ENCODE data around the gene COBLL1.
A peak's percentile ranks its signal among the peaks of the same experiment; 100 is the strongest.

COBLL1 gene

GRCh38 chr2:164757934-164758695, 83.5 kb downstream of the COBLL1 start:
- DNase-seq (ENCODE audit: low read depth in 2 of 2) = no peak

- DNase-seq (ENCODE audit: low read depth in 2 of 2) = no peak
Observed at GRCh38 chr2:164756773-164757172, 84.8 kb downstream of the COBLL1 start.

- no peak for DNase-seq (ENCODE audit: low read depth in 2 of 2)
Observed at GRCh38 chr2:164755952-164756351, 85.7 kb downstream of the COBLL1 start.

- no peak for DNase-seq (ENCODE audit: low read depth in 2 of 2)
Observed at GRCh38 chr2:164754157-164755093, 87.2 kb downstream of the COBLL1 start.

- no peak for DNase-seq (ENCODE audit: low read depth in 2 of 2)
Observed at GRCh38 chr2:164752956-164753355, 88.7 kb downstream of the COBLL1 start.

- no peak for DNase-seq (ENCODE audit: low read depth in 2 of 2)
Observed at GRCh38 chr2:164747783-164748433, 93.7 kb downstream of the COBLL1 start.

GRCh38 chr2:164747140-164747539, 94.5 kb downstream of the COBLL1 start:
- no peak for DNase-seq (ENCODE audit: low read depth in 2 of 2)

GRCh38 chr2:164746713-164747112, 94.9 kb downstream of the COBLL1 start:
- no peak for DNase-seq (ENCODE audit: low read depth in 2 of 2)

GRCh38 chr2:164745012-164745797, 96.4 kb downstream of the COBLL1 start:
- no peak for DNase-seq (ENCODE audit: low read depth in 2 of 2)

- no peak for DNase-seq (ENCODE audit: low read depth in 2 of 2)
Observed at GRCh38 chr2:164742738-164743317, 98.8 kb downstream of the COBLL1 start.

- no peak for DNase-seq (ENCODE audit: low read depth in 2 of 2)
Observed at GRCh38 chr2:164739966-164740365, 101.7 kb downstream of the COBLL1 start.

- peak in 1 of 2 donors; percentile 2 for DNase-seq (ENCODE audit: low read depth in 2 of 2)
Observed at GRCh38 chr2:164737612-164738081, 104.0 kb downstream of the COBLL1 start.

GRCh38 chr2:164735309-164735919, 106.2 kb downstream of the COBLL1 start:
- no peak for DNase-seq (ENCODE audit: low read depth in 2 of 2)

GRCh38 chr2:164734196-164734595, 107.4 kb downstream of the COBLL1 start:
- no peak for DNase-seq (ENCODE audit: low read depth in 2 of 2)

GRCh38 chr2:164725542-164725941, 116.1 kb downstream of the COBLL1 start:
- DNase-seq (ENCODE audit: low read depth in 2 of 2) = no peak

- no peak for DNase-seq (ENCODE audit: low read depth in 2 of 2)
Observed at GRCh38 chr2:164722616-164723338, 118.8 kb downstream of the COBLL1 start.

- DNase-seq (ENCODE audit: low read depth in 2 of 2) = no peak
Observed at GRCh38 chr2:164721430-164721829, 120.2 kb downstream of the COBLL1 start.

GRCh38 chr2:164719996-164720941, 121.4 kb downstream of the COBLL1 start:
- no peak for DNase-seq (ENCODE audit: low read depth in 2 of 2)
